ENCODE measurements around the gene TCTN2. TPM values are rescaled to one million over a fixed set of nuclear protein-coding genes. Genes with fewer than 3 reads are reported as not detected.
A peak's percentile ranks its signal among the peaks of the same experiment; 100 is the strongest.

Gene TCTN2
- total RNA-seq, 1 experiment from 2014 or later, result 7.3 TPM

GRCh38 chr12:123712780-123713319 is 41.9 kb downstream of the TCTN2 start:
- H3K27me3 ChIP-seq (replicated peaks; ENCODE audit: control insufficient read depth, insufficient read depth, low read length), result no peaks in the 10 kb centered on the region
- H3K36me3 ChIP-seq (ENCODE audit: control insufficient read depth, insufficient read depth, low read length), result no peaks in the 10 kb centered on the region
- H3K4me3 ChIP-seq (ENCODE audit: low read depth, low read length), result peak overlapping the region; percentile 99
- no peaks in the 10 kb centered on the region for H3K9me3 Mint-ChIP-seq (ENCODE audit: unreplicated experiment)
- DNase-seq, result no peak
- H3K27me3 Mint-ChIP-seq (ENCODE audit: insufficient read depth, unreplicated experiment), result no peaks in the 10 kb centered on the region
- peak overlapping the region; percentile 7 for H3K27ac Mint-ChIP-seq (ENCODE audit: unreplicated experiment)
- no TSS peak for BruUV-seq (replicated peaks)
- H3K4me3 Mint-ChIP-seq (ENCODE audit: unreplicated experiment), result peak overlapping the region; percentile 81
- CTCF ChIA-PET, result interaction anchor here (1.2 to 1.8 kb wide), 2 partner anchors 49 to 260 kb away, joined by 4 to 5 read pairs; partner anchors contain the start of genes CCDC92 and ZNF664
- intact Hi-C loops (cut with micrococcal nuclease; ENCODE audit: unreplicated experiment), result loop anchor here (2.0 to 5.0 kb wide), 2 partner anchors 50 to 81 kb away; partner anchors contain the start of genes DNAH10, EIF2B1 and GTF2H3
- H3K9me3 ChIP-seq, result no peaks in the 10 kb centered on the region
- peaks cover 21% of the 10 kb centered on the region for H3K36me3 Mint-ChIP-seq (ENCODE audit: insufficient read depth, unreplicated experiment)
- peaks cover 9% of the 10 kb centered on the region for H3K4me1 Mint-ChIP-seq (ENCODE audit: low read depth, unreplicated experiment)
- TF ChIP-seq CTCF (IDR thresholded peaks at IDR 0.05; ENCODE audit: insufficient read depth in 1 of 2, low read depth in 1 of 2, low read length in 1 of 2, severe bottlenecking in 1 of 2, unreplicated experiment in 1 of 2), result no peak
- H3K4me1 ChIP-seq, result peaks cover 9% of the 10 kb centered on the region
- POLR2A ChIA-PET, result interaction anchor here (0.7 kb wide), 1 partner anchor 260 kb away, joined by 3 read pairs; the partner anchor contains the start of genes CCDC92 and ZNF664

GRCh38 chr12:123713398-123713797 is 42.5 kb downstream of the TCTN2 start:
- Mint-ChIP-seq H3K27me3 (ENCODE audit: insufficient read depth, unreplicated experiment) (no peaks in the 10 kb centered on the region), H3K4me1 (ENCODE audit: low read depth, unreplicated experiment) (peaks cover 9% of the 10 kb centered on the region), H3K27ac (ENCODE audit: unreplicated experiment) (peak overlapping the region; percentile 7), H3K36me3 (ENCODE audit: insufficient read depth, unreplicated experiment) (peaks cover 23% of the 10 kb centered on the region), H3K4me3 (ENCODE audit: unreplicated experiment) (peak overlapping the region; percentile 81), H3K9me3 (ENCODE audit: unreplicated experiment) (no peaks in the 10 kb centered on the region)
- H3K36me3 ChIP-seq (ENCODE audit: control insufficient read depth, insufficient read depth, low read length), result no peaks in the 10 kb centered on the region
- intact Hi-C loops (cut with micrococcal nuclease; ENCODE audit: unreplicated experiment), result loop anchor here (2.0 to 5.0 kb wide), 2 partner anchors 49 to 81 kb away; partner anchors contain the start of genes DNAH10, EIF2B1 and GTF2H3
- peak in 1 of 2 experiments; percentile 9 for DNase-seq
- TF ChIP-seq CTCF (IDR thresholded peaks at IDR 0.05; ENCODE audit: insufficient read depth in 1 of 2, low read depth in 1 of 2, low read length in 1 of 2, severe bottlenecking in 1 of 2, unreplicated experiment in 1 of 2), result no peak
- BruUV-seq (replicated peaks), result TSS peak; percentile 61
- H3K4me1 ChIP-seq, result peaks cover 9% of the 10 kb centered on the region
- no peaks in the 10 kb centered on the region for H3K27me3 ChIP-seq (replicated peaks; ENCODE audit: control insufficient read depth, insufficient read depth, low read length)
- POLR2A ChIA-PET, result interaction anchor here (0.6 to 0.7 kb wide), 2 partner anchors 20 to 348 kb away, joined by 3 read pairs; partner anchors contain the start of gene SBNO1
- no peaks in the 10 kb centered on the region for H3K9me3 ChIP-seq
- H3K4me3 ChIP-seq (ENCODE audit: low read depth, low read length), result peak overlapping the region; percentile 99
- CTCF ChIA-PET, result no interaction called here

- ChIA-PET POLR2A (interaction anchor here (0.6 to 0.7 kb wide), 2 partner anchors 19 to 349 kb away, joined by 3 read pairs; partner anchors contain the start of gene SBNO1), CTCF (no interaction called here)
- no peaks in the 10 kb centered on the region for H3K36me3 ChIP-seq (ENCODE audit: control insufficient read depth, insufficient read depth, low read length)
- DNase-seq, result no peak
- H3K4me3 ChIP-seq (ENCODE audit: low read depth, low read length), result no peak overlapping the region
- H3K9me3 ChIP-seq, result no peaks in the 10 kb centered on the region
- BruUV-seq (replicated peaks), result no TSS peak
- peaks cover 9% of the 10 kb centered on the region for H3K4me1 ChIP-seq
- no peak for TF ChIP-seq CTCF (IDR thresholded peaks at IDR 0.05; ENCODE audit: insufficient read depth in 1 of 2, low read depth in 1 of 2, low read length in 1 of 2, severe bottlenecking in 1 of 2, unreplicated experiment in 1 of 2)
- H3K27me3 Mint-ChIP-seq (ENCODE audit: insufficient read depth, unreplicated experiment), result no peaks in the 10 kb centered on the region
- peaks cover 9% of the 10 kb centered on the region for H3K4me1 Mint-ChIP-seq (ENCODE audit: low read depth, unreplicated experiment)
- H3K36me3 Mint-ChIP-seq (ENCODE audit: insufficient read depth, unreplicated experiment), result peaks cover 23% of the 10 kb centered on the region
- intact Hi-C loops (cut with micrococcal nuclease; ENCODE audit: unreplicated experiment), result loop anchor here (2.0 to 5.0 kb wide), 2 partner anchors 49 to 82 kb away; partner anchors contain the start of genes DNAH10, EIF2B1 and GTF2H3
- peak overlapping the region; percentile 81 for H3K4me3 Mint-ChIP-seq (ENCODE audit: unreplicated experiment)
- H3K27ac Mint-ChIP-seq (ENCODE audit: unreplicated experiment), result no peak overlapping the region
- no peaks in the 10 kb centered on the region for H3K9me3 Mint-ChIP-seq (ENCODE audit: unreplicated experiment)
- no peaks in the 10 kb centered on the region for H3K27me3 ChIP-seq (replicated peaks; ENCODE audit: control insufficient read depth, insufficient read depth, low read length)
Measured at GRCh38 chr12:123713823-123714585, 43.1 kb downstream of the TCTN2 start.
